Germinal center (tissue), 1 donor: Measurements from ENCODE around the gene KLRK1.
A peak's percentile ranks its signal among the peaks of the same experiment; 100 is the strongest.
"Not testable (repeated sequence)": the region's sequence is repeated elsewhere in the genome, so short reads cannot be mapped to it uniquely, and the experiment has no call there.

ENCODE experiments used
- DNase-seq: peaks from one replicate; pipeline ENCODE4 v3.0.0; 2012; ENCODE audit warnings: mixed read lengths, low spot score

KLRK1 gene

DNA sequence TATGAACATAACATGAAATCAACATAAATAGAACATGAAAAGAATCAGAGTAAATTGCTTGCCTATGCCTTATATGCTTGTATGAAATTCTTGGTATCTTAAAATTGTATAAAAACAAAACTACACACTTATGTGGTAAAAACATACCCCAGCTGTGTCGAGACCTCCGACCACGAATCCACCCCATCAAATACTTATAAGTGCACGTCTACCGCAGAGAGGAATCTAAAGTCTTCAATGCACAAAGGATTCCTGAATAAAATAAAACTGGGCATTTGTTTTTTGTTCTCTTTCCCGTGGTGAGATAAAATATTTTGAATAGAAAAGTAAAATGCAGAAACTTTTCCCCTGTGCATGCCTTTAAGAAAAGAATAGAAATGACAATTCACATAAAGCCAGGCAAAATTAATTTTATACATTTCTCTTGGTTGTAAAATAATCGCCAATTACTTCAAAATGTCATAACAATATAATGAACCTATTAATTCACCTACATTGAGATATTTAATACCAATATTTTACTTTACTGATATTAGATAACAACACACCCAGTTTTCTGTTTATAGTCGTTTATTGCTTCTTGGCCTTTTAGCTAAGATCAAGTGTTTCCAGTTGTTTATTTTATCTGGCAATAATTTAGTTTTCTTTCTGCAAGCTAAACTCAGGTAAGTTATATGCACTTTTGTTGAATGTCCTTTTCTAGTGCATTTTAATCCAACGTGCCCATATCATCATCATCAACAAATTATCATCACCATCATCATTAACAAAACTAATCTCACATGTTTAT is 1.0 kb downstream of the KLRK1 start:
- no peak for DNase-seq

DNA sequence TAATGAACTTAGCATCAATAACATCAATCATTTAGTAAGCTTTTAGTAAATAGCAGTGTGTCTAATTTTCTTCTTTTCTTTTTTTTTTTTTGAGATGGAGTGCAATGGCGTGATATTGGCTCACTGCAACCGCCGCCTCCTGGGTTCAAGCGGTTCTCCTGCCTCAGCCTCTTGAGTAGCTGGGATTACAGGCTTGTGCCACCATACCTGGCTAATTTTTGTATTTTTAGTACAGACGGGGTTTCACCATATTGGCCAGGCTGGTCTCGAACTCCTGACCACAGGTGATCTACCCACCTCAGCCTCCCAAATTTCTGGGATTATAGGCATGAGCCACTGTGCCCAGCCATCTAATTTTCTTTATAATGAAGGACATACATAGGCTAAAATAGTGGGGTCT is 2.3 kb downstream of the KLRK1 start:
- not testable (repeated sequence) for DNase-seq

DNA sequence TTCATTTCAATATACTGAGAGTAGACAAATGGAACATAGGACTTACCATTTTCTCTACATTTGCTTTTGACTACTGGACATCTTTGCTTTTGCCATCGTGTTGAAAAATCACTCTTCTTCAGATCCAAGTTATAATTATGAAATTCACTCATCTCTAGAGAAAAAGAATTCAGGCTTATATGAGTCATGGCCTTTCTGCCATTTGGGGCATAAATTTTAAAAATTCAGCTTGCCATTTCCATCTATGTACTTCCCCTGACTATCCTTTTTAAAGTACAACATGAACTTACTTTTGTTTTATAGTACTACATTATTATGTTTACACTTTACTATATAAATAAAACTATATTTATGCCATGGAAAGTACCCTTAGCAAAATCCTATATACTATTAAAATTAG is 3.0 kb downstream of the KLRK1 start:
- no peak for DNase-seq

DNA sequence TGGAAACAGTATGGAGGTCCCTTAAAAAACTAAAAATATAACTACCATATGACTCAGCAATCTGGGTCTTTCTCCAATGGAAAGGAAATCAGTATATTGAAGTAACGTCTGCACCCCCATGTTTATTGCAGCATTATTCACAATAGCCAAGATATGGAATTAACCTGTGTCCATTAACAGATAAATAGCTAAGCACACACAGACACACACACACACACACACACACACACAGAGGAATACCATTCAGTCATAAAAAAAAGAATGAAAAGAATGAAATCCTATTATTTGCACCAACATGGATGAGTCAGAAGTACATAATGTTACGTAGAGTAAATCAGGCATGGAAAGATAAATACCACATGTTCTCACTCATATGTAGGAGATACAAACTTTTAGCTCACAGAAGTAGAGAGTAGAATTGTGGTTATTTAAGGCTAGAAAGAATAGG is 4.7 kb downstream of the KLRK1 start:
- no peak for DNase-seq

DNA sequence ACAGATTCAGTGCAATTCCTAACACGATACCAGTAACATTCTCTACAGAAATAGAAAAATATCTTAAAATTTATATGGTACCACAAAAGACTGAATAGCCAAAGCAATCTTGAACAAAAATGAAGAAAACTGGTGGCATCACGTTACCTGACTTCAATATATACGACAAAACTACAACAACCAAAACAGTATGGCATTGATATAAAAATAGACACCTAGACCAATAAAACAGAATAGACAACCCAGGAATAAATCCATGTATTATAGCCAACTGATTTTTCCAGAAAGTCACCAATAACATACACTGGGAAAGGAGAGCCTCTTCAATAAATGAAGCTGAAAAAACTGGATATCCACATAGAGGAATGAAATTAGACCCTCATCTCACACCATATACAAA is 5.7 kb downstream of the KLRK1 start:
- DNase-seq, result no peak

DNA sequence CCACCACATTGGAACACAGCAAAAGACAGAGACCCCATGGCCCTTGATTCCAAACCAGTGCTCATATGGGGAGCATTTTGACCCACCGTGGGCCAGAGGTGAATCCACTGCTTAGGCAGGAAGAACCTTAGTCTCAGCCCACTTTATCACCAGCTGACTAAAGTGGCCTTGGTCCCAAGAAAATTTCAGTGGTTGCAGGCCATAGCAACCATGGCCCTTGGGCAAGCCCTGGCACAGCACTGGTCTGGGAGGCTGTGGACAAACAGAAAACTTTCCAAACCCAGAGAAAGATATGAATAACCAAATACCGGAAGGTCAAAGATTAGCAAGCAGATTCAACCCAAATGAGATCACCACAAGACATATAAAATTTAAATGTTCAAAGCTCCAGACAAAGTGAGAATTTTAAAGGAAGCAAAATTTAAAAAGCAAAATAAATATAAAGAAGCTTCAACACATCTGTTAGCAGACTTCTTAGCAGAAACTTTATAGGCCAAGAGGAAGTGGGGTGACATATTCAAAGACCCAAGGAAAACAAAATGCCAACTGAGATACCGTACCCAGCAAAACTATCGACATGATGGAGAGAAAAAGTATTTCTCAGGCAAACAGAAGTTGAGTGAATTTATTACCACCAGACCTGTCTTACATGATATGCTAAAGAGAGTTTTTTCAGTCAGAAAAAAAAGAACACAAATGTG is 7.8 kb downstream of the KLRK1 start:
- DNase-seq, result no peak

DNA sequence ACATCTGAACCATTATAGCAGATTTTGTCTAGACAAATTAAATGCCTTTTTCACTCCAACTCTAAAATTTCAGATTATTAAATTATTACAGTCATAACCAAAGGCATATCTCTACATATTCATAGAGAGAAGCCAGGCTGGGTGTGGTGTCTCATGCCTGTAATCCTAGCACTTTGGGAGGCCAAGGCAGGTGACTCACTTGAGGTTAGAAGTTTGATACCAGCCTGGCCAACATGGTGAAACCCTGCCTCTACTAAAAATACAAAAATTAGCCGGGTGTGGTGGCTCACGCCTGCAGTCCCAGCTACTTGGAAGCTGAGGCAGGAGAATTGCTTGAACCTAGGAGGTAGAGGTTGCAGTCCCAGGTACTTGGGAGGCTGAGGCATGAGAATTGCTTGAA is 11.1 kb downstream of the KLRK1 start:
- DNase-seq, result not testable (repeated sequence)

DNA sequence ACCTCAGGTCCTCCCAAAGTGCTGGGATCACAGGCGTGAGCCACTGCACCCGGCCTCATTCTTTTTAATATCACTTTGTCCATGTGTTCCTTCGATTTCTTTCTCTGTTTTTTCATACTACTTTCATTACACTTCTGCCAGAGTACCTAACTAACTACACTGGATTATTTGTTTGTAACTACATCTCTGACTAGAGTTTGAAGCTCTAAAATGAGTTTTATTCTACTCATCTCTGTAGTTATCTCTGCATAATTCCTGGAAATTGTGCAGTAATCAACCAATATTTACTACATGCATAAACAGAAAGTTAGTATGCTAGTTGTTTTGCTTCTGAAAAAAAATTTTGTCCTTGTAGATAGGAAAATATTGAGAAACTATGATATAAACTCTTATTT is 15.2 kb downstream of the KLRK1 start:
- DNase-seq, result no peak

DNA sequence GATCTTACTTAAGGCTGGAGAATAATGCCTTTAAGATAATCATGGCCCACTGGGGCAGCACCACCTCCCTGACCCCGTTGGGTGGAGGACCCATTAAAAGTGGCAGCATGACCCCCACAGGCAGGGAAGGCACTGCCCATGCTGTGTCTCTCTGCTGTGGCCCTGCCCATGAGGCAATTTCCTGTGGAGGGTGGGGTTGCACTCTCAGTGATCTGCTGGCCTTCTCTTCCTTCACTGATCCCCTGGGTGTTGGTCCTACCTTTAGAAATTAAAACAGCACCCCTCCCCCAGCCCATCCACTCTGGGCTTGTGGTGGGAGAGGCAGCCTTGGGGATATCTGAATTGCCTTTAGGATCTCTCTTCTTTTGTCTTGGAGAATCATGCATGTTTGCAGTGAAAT is 17.3 kb downstream of the KLRK1 start:
- DNase-seq, result no peak

DNA sequence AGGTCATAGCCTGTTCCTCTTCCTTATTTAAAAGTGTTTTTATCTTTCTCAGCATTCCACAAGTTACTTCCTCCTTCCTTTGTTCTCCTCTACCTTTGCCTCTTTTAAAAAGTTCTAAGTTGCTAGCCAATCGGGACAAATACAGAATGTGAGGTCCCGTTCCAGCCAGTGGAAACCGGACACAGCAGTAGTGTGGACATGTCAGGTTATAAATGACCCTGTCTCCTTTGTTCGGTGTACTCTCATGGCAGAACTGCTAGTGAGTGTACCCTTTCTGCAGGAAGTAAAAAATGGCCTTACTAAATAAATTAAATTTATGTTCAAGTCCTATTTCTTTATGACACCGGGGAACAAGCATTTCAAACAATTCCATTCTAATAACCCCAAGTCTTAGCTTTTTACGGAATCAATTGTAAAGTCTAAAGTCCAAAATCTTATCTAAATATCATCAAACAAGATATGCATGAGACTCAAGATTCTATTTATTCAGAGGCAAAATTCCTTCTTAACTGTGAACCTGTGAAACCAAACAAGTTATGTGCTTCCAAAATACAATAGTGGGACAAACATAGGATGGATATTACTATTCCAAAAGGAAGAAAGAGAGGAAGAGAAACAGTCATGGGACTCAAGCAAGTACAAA is 17.8 kb downstream of the KLRK1 start:
- DNase-seq, result not testable (repeated sequence)

DNA sequence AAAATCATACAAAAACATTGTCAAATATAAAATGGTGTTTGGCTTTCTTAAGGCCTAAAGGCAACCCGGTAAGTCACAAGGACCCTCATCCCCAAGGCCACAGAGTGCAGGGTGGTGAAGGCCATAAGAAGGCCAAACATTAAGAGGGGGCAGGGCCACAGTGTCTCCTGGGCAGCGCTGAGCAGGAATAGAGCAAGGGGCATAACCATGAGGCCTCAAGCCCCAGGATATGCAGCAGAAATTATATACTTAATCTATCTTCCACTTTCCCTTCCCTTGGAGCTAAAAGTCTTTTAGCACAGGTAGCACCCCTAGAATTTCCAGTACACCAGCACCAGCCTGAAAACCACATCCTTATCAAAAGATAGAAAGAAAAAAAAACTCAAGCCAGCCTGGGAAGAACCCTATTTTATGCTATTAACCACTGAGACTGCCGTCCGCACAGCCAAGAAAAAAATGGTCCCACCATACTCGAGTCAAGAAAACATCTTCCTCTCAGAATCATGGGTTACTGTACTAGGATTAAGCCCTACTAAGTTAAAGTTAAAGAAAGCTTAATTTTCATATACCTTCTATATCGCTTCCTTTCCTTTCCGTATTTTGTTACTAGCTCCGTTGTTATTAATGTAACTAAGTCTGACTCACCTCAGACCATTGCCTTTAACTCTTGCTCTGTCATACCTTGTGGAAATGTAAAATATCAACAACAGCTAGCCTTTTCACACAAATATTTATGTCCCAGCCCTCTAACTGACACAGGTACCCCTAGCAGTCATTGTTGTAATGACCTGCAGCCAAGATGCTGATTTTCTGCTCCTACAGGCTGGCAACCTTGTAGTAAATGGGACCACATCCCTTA is 20.1 kb downstream of the KLRK1 start:
- no peak for DNase-seq

DNA sequence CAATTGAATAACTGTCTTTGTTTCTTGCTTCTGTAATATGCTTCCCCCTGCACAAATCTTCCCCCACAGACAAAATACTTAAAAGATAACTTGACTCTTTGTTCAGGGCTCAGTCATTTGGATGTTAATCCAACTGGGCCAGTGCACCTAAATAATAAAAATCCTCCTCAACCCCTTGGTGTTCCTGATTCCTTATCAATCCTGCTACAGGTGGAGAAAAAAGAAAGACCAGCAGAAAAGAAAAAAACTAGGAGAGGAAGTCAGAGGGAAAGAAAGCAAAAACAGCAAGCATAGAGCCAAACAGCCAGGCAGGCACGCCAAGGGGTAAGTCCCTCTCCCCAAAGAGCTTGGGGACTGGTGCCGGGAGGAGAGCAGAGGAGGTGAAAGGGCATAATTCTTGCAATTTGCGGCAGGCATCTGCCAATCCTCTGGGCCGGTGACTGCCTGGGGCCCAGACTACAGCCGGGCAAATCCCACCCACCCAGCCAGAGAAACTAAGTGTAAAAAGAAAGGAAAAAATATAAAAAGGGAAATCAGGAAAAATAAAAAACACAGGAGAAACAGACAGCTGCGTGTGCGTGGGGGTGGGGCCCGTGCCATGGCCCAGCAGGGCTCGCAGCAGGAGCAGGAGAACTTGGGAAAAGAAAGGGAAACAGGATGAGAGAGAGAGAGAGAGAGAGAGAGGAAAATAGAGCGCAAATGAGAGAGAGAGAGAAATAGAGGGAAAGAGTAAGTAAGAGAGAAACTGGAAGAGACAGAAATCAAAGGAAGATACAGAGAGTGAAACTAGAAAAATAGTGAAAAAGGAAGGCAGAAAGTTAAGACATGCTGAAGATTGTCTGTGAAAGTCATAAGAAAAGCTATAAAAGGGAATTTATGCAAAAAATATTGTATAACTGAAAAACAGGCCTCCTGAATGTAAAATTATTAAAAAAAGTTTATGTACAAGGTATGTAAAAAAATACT is 21.4 kb downstream of the KLRK1 start:
- no peak for DNase-seq

DNA sequence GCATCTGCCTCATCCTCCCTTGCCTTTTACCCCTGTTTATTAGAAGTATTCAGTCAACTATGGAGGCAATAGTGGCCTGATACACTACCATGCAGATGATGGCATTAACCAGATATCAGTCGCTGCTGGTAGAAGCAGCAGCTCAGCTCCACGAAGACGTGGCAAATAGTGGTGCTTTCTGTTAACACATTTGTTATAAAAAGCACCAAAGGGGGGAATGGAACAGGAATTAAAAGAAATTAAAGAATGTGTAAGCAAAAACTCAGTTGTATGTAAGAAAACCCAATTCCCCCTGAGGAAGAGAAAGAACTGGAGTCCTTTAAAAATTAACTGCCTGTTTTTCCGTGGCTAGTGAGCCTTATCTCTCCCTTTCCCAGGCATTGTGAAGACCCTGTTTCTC is 22.1 kb downstream of the KLRK1 start:
- not testable (repeated sequence) for DNase-seq

DNA sequence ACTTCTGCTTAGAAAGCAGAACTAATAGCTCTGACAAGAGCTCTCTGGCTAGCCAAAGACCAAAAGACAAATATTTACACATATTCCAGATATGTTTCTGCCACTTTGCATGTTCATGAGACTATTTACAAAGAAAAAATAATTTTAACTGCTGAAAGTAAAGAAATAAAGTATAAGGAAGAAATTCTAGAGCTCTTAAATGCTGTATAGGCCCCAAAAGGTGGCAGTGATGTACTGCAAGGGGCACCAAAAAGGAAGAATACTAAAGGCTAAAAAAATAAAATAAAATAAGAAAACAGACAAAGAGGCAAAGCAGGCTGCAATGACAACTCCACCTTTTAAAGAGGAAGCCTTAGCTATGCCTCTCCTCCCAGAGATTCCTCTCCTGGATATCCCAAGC is 23.0 kb downstream of the KLRK1 start:
- DNase-seq, result no peak

DNA sequence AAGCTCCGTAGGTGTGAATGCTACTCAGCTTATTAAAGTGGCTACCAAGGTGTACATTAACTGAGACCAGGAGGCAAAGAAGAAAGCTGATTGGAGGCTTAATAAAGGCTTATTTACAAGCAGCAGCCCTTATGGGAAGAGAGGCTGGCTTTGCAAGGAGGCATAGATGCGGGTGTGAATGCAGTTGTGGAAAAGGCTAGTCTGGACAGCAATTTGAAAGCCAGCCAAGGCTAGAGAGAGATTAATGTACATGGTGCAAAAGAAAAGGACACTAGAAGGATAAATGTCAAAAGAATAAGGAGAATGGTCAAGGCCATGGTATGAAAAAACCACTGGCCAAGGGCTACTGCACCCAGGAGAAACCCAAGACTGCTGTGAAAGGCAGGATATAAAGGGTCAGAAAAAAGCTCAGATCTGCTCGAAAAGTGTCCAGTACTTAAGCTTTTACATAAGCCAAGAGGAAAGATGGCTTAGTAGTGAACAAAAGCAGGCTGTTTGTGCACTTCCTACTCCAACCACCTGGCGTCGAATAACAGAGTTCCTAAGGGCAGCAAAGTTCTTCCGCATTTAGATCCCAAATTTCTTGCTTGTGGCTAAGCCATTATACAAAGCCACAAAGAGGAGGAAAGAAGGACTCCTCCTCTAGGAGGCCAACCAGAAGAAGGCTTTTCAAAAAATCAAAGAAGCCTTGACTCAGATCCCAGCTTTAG is 24.0 kb downstream of the KLRK1 start:
- no peak for DNase-seq

DNA sequence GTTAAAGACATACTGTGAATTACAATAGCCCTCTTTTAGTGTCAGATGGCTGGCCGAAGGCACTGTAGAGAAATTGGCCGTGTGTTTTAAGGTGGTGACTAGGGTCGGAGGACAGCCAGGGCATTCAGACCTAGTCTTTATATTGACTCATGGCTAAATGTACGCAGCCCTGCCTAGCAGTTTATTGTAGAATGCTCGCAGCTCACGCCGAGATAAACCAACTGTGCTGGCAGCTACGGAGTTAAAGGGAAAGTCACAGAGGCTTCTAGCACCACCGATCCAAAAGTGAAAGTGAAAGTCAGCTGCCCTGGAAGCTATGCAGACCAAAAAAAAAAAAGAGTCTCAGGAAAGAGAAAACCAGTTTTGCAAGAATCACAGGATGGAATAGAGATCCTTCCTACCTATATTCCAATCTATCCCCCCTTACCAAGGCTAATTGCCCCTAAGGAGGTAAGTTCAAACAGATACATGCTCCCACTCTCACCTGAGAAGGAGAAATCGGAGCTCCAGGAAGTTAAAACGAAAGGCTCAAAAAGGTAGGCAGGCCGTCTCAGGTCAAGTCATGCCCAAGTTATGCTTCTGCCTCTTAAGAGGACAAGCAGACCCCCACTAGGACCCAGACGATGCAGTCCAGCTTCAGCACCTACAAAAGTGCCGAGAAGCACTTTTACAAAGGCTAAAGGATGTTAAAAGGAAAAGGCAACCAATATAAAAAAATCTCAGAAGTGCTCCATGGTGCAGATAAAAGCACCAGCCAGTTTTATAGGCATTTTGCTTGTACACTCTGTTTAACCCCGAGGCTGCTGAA is 24.8 kb downstream of the KLRK1 start:
- DNase-seq, result peak; percentile 56

DNA sequence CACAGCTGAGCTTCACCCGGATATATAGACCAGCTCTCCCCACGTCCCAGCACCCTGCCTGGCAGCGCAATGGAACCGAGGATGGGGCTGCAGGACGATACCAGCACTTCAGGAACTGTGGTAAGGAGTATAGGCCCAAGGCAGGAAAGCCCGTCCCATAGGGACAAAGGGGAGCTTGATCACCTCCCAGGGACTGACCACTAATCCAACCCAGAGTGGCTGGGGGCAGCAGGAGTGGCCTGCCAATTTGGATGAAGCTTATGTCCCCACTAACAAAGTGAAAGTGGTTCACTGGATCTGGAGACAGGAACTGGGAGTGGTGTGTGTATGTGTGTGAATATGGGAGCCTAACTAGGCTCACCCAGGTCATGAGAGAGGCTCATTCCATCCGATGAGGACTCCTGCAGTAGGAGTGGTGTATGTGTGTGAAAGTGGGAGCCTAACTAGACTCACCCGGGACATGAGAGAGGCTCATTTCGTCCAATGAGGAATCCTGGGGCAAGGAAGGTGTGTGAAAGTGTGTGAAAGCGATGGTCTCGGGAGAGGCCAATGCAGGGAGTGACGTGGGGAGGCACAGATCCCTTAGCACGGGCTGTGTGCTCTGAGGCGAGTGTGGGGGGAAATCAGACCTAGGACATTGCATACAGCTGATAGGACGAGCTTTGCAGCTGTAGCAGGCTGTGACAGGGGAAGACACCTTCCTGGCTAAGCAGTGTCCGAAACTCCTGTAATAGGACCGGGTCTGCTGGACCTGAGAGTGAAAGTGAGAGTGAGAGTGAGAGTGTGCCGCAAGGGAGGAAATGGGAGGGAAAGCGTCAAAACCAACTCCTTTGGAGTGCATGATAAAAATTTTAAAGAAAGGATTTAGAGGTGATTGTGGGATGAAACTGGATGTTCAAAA is 25.7 kb downstream of the KLRK1 start:
- DNase-seq, result peak; percentile 33

DNA sequence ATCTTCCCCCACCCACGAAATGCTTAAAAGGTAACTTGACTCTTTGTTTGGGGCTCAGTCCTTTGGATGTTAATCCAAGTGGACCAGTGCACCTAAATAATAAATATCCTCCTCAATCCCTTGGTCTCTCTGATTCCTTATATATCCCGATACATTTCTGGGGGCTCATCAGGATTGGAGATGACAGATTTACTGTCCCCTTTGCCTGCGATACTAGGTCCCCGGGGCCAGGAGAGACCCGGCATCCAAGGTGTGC is 26.3 kb downstream of the KLRK1 start:
- no peak for DNase-seq
